Mammary epithelial cell (primary cell): Measurements from ENCODE around the gene SLC11A1.

ENCODE experiments used
- CTCF ChIP-seq, 2 donors: IDR thresholded peaks in 1 of 2; conservative IDR thresholded peaks in 1 of 2; 2 replicates each; pipeline ENCODE4 v1.5.1; 2011 to 2012; ENCODE audit warnings: inconsistent platforms in 2 of 2, low read length in 2 of 2, mild to moderate bottlenecking in 2 of 2, control low read depth in 1 of 2, low read depth in 1 of 2; ENCODE audit not compliant: insufficient read depth in 1 of 2; ENCODE audit errors: extremely low read depth in 1 of 2
- EZH2 ChIP-seq: IDR thresholded peaks from 2 replicates; pipeline ENCODE4 v1.6.1; 2012; ENCODE audit warnings: low read length, inconsistent platforms, borderline replicate concordance

GRCh38 chr2:218384975-218385374, 2.9 kb downstream of the SLC11A1 start:
- TF ChIP-seq CTCF (conservative IDR thresholded peaks at IDR 0.05 in 1 of 2, IDR thresholded peaks at IDR 0.05 in 1 of 2; ENCODE audit: extremely low read depth in 1 of 2, insufficient read depth in 1 of 2, low read depth in 1 of 2, low read length in 2 of 2) (no peak), EZH2 (no peak)
